GM12891 (cell line): ENCODE results near the gene COL20A1.
"Not testable (repeated sequence)": the region's sequence is repeated elsewhere in the genome, so short reads cannot be mapped to it uniquely, and the experiment has no call there.

Experiments used
- DNase-seq: peaks from one replicate; pipeline ENCODE4 v3.0.0; 2011; ENCODE audit warnings: low spot score; ENCODE audit not compliant: insufficient read length
- FAIRE-seq: peaks from 2 replicates; lab custom pipeline; 2011; peaks lifted over from hg19 to GRCh38; lab: Jason Lieb, UNC
- PAX5 ChIP-seq: IDR thresholded peaks from 2 replicates; pipeline ENCODE4 v1.6.1; 2011; ENCODE audit warnings: low read length, moderate library complexity, mild to moderate bottlenecking; ENCODE audit not compliant: insufficient read depth, severe bottlenecking
- POLR2A ChIP-seq: IDR thresholded peaks from 2 replicates; pipeline ENCODE4 v1.6.1; 2011; ENCODE audit warnings: low read depth, low read length, control low read depth
- POLR2AphosphoS5 ChIP-seq: IDR thresholded peaks from 2 replicates; pipeline ENCODE4 v1.6.1; 2011; ENCODE audit warnings: low read depth, low read length, control low read depth
- POU2F2 ChIP-seq: IDR thresholded peaks from 2 replicates; pipeline ENCODE4 v1.6.1; 2011; ENCODE audit warnings: low read depth, mild to moderate bottlenecking, control low read depth, low read length, moderate library complexity
- SPI1 ChIP-seq: IDR thresholded peaks from 2 replicates; pipeline ENCODE4 v1.6.1; 2011; ENCODE audit warnings: low read depth, low read length, control low read depth
- TAF1 ChIP-seq: IDR thresholded peaks from 2 replicates; pipeline ENCODE4 v1.6.1; 2011; ENCODE audit warnings: low read depth, low read length, control low read depth

The COL20A1 gene

GRCh38 chr20:63376283-63377250 is 83.6 kb downstream of the COL20A1 start:
- TF ChIP-seq POU2F2 = no peak
- TF ChIP-seq POLR2A = no peak
- TF ChIP-seq SPI1 = no peak
- no peak for TF ChIP-seq PAX5
- TF ChIP-seq POLR2AphosphoS5 = no peak
- no peak for TF ChIP-seq TAF1

DNA sequence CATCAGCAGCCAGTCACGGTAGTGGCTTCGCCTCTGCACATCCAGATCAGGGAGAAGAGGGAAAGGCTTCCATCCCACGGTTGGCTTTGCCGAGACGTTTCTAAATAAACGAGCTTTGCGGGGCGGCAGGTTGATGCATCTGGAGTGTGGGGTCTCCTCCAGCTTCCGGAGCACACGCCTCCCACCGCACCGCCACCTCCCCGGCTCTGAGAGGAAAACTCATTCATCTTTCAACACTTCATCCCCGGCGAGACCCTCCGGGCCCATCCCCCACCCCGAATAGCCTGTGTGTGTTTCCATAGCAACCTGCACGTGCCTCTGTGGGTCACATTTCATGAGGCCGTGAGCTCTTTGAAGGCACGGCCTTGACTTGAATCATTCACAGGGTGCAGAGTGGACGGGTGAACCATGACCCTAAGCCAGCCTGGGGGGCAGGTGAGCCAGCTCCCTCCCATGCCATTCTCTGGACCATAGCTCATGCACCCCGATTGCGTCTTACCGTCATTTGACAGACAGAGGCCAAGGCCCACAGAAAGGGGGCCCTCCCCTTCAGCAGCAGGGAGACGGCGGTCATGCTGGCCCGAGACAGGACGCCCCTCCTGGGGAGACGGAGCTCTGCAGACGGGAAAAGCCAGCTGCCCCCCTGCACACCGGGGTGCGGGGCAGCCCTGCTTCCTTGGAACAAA is 84.4 kb downstream of the COL20A1 start:
- TF ChIP-seq POLR2AphosphoS5 = no peak
- TF ChIP-seq TAF1 = no peak
- no peak for TF ChIP-seq PAX5
- no peak for TF ChIP-seq SPI1
- no peak for TF ChIP-seq POLR2A
- no peak for TF ChIP-seq POU2F2
- no peak for FAIRE-seq
- DNase-seq = no peak

More at GRCh38 chr20:63376283-63377250, 83.6 kb downstream of the COL20A1 start:
- FAIRE-seq (no peak), DNase-seq (no peak)

DNA sequence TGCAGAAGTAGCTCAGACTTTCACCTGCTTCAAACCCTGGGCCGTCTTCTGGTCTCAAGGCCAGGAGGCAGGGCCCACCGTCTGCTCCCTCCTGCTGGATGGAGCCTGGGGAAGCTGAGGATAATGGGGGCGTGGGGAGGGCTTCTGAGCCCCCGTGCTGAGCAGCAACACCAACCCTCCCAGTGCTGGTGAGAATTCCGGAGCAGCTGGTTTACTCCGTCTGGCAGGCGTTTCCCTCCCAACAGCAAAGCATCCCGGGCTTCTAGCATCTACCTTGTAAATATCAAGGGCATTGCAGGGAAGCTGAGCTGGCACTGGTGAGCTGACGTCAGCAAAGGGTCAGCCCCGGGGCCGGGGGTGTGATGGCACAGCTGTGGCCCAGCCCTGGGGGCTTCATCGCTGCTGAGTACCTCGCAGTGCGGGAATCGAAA is 85.0 kb downstream of the COL20A1 start:
- DNase-seq (no peak), FAIRE-seq (no peak)
- TF ChIP-seq POU2F2 (no peak), TAF1 (no peak), SPI1 (no peak), PAX5 (no peak), POLR2AphosphoS5 (no peak), POLR2A (no peak)

DNA sequence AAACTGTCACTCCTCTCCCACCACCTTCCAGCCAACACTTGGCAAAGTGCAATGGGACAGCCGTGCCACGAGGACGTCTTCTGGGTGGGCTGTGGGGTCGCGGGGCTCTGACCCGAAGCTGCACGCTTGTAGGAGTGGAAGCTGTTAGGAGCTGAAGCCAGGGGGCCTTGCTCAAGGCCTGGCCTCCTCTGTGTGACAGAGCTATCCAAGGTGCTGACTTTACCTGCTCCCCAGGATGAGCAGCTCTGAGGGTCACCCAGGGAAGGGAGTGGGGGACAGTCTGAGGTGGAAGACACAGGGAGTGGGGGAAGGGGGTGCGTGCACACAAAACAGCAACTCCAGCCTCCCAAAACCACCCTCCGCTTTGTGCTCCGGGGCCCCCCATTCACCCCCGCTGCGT is 85.6 kb downstream of the COL20A1 start:
- DNase-seq (no peak), FAIRE-seq (no peak)
- TF ChIP-seq SPI1 (no peak), PAX5 (no peak), TAF1 (no peak)

GRCh38 chr20:63379296-63379695 is 86.3 kb downstream of the COL20A1 start:
- no peak for FAIRE-seq
- no peak for DNase-seq
- TF ChIP-seq TAF1 (no peak), POU2F2 (no peak), SPI1 (no peak), POLR2A (no peak), POLR2AphosphoS5 (no peak), PAX5 (no peak)

DNA sequence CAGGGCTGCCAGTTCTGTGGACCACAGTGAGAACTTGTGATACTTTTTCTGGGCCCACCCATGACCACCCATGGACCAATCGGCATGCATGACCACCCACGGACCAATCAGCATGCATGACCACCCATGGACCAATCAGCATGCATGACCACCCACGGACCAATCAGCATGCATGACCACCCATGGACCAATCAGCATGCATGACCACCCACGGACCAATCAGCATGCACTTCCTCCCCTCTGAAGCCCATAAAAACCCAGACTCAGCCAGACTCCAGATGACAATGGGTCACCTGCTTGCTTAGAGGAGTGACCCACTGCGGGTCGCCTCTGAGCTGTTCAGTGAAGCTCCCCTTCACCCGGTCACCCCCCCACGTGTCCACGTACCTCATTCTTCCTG is 86.9 kb downstream of the COL20A1 start:
- not testable (repeated sequence) for DNase-seq
- peak; percentile 91 for FAIRE-seq

DNA sequence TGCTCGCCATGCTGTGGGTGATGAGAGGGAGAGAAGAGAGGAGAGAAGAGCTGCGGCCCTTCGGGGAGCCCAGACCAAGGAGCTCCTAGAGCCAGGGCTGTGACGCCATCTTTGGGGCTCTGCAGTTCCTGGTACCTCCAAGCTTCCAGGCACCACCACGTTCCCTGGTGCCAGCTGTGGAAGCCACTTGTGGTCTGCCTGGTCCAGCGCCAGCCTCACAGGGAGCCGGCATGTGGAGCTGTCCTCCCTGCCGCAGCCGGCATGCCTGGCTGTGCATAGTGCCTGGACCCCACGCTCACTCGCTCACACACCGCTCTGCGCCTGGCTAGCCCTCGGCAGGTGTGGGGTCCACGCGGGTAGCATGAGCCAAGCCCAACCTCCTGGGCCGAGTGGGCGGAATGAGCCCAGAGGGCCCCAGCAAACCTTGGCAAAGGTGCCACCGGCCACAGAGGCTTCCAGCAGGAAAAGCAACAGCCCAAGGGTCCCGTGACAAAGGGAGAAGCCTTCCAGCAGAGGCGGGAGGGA is 87.4 kb downstream of the COL20A1 start:
- TF ChIP-seq POLR2AphosphoS5 (no peak), PAX5 (no peak), POU2F2 (no peak), POLR2A (no peak), SPI1 (no peak), TAF1 (no peak)
- FAIRE-seq (no peak), DNase-seq (no peak)

GRCh38 chr20:63381781-63382431 is 88.9 kb downstream of the COL20A1 start:
- FAIRE-seq = peak; percentile 69
- TF ChIP-seq SPI1 (no peak), TAF1 (no peak), POLR2AphosphoS5 (no peak), POLR2A (no peak), PAX5 (no peak), POU2F2 (no peak)
- peak; percentile 80 for DNase-seq

DNA sequence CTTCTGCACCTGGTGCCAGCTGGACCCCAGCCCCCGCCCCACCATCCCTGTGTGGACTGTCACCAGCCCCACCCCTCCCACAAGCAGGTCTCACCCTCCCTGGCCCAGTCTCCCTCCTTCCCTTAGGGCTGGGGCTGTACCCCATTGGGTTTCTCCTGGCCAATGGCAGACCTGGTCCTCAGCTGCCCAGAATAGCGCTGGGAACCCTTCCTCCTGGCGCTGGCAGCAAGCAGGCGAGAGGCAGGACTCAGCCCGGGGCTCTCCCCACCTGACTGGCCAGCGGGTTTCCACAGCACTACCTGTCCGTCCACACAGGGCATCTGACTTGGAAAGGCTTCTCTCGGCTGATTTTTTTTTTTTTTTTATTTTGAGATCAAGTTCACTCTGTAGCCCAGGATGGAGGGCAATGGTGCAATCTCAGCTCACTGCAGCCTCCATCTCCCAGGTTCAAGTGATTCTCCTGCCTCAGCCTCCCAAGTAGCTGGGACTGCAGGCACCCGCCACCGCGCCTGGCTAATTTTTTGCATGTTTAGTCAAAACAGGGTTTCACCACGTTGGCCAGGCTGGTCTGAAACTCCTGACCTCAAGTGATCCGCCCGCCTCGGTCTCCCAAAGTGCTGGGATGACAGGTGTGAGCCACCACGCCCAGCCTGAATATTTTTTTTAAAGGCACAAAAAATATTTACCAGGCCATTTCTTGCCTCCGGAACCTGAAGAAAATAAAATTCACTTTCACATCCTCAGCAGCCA is 89.7 kb downstream of the COL20A1 start:
- TF ChIP-seq POLR2AphosphoS5 (no peak), POLR2A (no peak), TAF1 (no peak), SPI1 (no peak), PAX5 (no peak)
- FAIRE-seq (no peak), DNase-seq (no peak)
